ENCODE measurements around the gene GRK1. TPM values are rescaled to one million over a fixed set of nuclear protein-coding genes. Genes with fewer than 3 reads are reported as not detected.

Gene GRK1
- total and polyA plus RNA-seq, 2 donors: 0.11 to 0.14 TPM

DNA sequence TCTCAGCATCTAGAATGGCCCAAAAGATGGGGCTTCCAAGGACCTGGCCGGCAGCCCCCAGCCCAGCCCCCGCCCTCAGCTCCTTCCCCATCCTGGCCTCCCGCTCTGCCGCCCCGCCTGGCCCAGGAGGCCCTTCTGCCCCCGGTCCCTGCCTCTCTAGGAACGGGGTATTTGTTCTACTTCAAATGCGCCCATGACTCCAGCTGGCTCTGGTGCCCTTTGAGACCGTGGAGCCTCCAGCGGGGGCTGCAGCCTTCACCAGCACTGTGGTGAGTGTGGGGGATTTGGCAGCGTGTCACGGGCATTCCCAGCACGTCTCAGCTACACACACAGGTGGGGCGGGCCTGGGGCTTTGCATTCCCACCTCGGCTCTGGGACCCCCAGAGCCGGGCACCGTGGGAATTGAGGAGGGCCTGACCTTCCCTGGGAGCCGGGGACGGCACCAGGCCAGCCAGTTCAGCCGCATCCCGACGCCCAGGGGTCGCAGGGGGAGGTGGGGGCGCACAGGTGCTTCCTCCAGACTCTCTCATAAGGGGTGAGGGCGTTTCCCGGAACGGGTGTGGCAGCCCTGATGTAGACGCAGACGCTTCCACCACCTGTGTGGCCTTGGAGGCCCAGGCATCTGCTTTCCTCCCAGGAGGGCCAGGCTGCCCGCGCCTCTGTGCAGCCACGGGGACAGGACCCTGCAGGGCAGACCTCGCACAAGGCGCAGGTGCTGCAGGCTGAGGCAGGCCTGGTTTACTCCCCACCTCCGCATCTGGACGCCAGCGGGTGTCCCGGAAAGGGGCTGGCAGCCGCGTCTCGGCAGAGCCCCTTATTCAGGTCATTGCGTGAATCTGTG is 10.0 kb upstream of the GRK1 start:
- no peak overlapping the region for H3K27ac ChIP-seq (ENCODE audit: low read depth in 1 of 2, low read length in 1 of 2)

DNA sequence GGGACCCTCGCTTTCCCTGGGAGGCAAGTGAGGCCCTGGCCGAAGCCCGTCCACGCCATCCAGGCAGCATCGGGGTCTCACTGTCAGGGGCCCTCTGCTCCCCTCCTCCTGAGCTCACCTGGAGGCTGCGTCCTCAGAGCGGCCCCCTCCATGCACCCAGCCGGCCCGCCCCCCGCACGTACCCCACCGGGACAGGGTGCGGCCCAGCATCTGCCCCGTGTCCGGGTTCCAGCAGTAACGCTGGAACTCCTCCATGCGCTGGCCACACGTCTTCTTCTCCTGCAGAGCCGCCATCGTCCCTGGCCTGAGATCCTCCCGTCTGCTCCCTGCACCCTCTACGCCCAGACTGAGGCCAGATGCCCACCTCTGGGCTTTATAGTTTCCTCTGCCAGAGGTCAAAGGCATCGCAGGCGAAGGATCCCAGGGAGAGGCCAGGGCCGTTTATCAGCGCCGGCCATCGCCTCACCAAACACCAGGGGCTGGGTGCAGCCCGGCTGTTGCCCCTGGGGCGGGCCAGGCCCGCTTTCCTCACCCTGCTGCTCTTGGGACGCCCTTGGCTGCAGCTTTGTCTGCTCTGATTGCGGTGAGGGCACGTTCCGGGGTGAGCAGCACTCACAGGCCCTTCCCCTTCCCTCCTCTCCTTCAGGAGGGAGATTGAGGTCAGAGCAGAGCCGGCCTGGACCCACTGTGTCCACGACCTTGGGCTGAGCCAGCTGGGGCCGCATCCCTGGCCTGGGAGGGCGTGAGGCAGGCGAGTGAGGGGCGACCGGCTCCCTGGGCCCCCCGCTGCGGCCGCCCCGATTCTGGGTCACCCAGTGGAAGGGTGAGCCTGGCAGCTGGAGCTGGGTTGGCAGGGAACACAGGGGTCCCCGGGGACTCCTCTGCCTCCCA is 8.9 kb upstream of the GRK1 start, which contains the start of gene ATP4B:
ATP4B (minus strand) TSS at position 348 of the 891 bp plus-strand sequence; CDS start at position 294, 54 bp downstream.
- Histone ChIP-seq H3K36me3 (ENCODE audit: control insufficient read depth in 2 of 2, insufficient read depth in 2 of 2, low read length in 1 of 2) (no peaks in the 10 kb centered on the region), H3K4me1 (ENCODE audit: control insufficient read depth in 2 of 2, insufficient read depth in 2 of 2, low read length in 2 of 2) (peaks cover 0 to 4% of the 10 kb centered on the region in 2 donors), H3K27me3 (ENCODE audit: control insufficient read depth in 2 of 2, insufficient read depth in 1 of 2, low read length in 1 of 2) (peaks cover 0 to 3% of the 10 kb centered on the region in 2 donors), H3K27ac (ENCODE audit: low read depth in 1 of 2, low read length in 1 of 2) (no peak within 1 kb of the TSS), H3K9me3 (ENCODE audit: control insufficient read depth in 2 of 2, insufficient read depth in 1 of 2, low read length in 1 of 2) (no peaks in the 10 kb centered on the region), H3K4me3 (ENCODE audit: low read length in 2 of 2) (no peak within 1 kb of the TSS)
- DNase-seq (ENCODE audit: low read depth in 6 of 9, low spot score in 9 of 9): no peak
- WGBS: 94% methylated on average over 47 of the region's 47 CpGs

More for the DNA sequence above, 10.0 kb upstream of the GRK1 start:
- Histone ChIP-seq H3K4me3 (ENCODE audit: low read length in 2 of 2) (no peak overlapping the region), H3K4me1 (ENCODE audit: control insufficient read depth in 2 of 2, insufficient read depth in 2 of 2, low read length in 2 of 2) (peaks cover 0 to 4% of the 10 kb centered on the region in 2 donors), H3K27me3 (ENCODE audit: control insufficient read depth in 2 of 2, insufficient read depth in 1 of 2, low read length in 1 of 2) (peaks cover 0 to 3% of the 10 kb centered on the region in 2 donors), H3K9me3 (ENCODE audit: control insufficient read depth in 2 of 2, insufficient read depth in 1 of 2, low read length in 1 of 2) (no peaks in the 10 kb centered on the region), H3K36me3 (ENCODE audit: control insufficient read depth in 2 of 2, insufficient read depth in 2 of 2, low read length in 1 of 2) (no peaks in the 10 kb centered on the region)
- no peak for DNase-seq (ENCODE audit: low read depth in 6 of 9, low spot score in 9 of 9)
- WGBS: 81% methylated on average over 42 of the region's 42 CpGs

DNA sequence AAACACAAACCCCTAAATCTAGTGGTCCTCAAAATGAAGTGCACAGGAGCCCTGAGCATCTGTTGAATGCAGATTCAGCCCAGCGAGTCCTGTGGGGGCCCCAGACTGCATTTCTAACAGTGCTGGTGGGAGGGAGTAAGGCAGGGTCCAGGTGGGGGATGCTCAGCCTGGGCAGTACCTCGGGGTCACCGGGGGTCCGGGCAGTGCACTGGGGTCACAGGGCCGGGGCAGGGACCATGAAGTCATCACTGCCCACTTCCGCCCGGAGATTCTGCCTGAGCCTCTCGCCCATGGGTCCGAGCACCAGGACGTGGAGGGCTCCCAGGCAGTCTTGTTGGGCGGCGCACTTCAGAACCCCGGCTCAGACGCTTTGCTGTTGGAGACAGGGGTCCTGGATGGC is 8.2 kb upstream of the GRK1 start:
- no peak for DNase-seq (ENCODE audit: low read depth in 6 of 9, low spot score in 9 of 9)

DNA sequence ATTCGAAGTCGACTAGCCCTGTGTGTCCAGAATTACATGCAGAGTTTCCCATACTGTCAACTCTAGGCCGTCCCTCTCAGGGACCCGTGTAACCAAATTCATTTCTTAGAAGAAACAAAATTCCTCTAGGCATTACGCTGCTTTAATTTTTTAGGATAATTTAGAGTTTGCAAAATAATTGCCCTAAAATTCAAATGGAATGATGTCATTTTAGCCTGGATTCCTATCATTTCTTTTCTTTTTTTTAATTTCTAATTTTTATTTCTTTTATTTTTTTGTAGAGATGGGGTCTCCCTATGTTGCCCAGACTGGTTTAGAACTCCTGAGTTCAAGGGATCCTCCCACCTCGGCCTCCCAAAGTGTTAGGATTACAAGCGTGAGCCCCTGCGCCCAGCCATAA is 7.7 kb upstream of the GRK1 start:
- Histone ChIP-seq H3K9me3 (ENCODE audit: control insufficient read depth in 2 of 2, insufficient read depth in 1 of 2, low read length in 1 of 2) (no peaks in the 10 kb centered on the region), H3K27ac (ENCODE audit: low read depth in 1 of 2, low read length in 1 of 2) (no peak overlapping the region), H3K36me3 (ENCODE audit: control insufficient read depth in 2 of 2, insufficient read depth in 2 of 2, low read length in 1 of 2) (no peaks in the 10 kb centered on the region), H3K4me3 (ENCODE audit: low read length in 2 of 2) (no peak overlapping the region), H3K4me1 (ENCODE audit: control insufficient read depth in 2 of 2, insufficient read depth in 2 of 2, low read length in 2 of 2) (no peaks in the 10 kb centered on the region), H3K27me3 (ENCODE audit: control insufficient read depth in 2 of 2, insufficient read depth in 1 of 2, low read length in 1 of 2) (peaks cover 0 to 8% of the 10 kb centered on the region in 2 donors)
- WGBS: 97% methylated on average over 8 of the region's 8 CpGs
- no peak for DNase-seq (ENCODE audit: low read depth in 6 of 9, low spot score in 9 of 9)

More for the DNA sequence above, 8.2 kb upstream of the GRK1 start:
- no peak overlapping the region for H3K4me3 ChIP-seq (ENCODE audit: low read length in 2 of 2)
- WGBS: 81% methylated on average over 14 of the region's 14 CpGs
- peaks cover 0 to 5% of the 10 kb centered on the region in 2 donors for H3K27me3 ChIP-seq (ENCODE audit: control insufficient read depth in 2 of 2, insufficient read depth in 1 of 2, low read length in 1 of 2)
- no peaks in the 10 kb centered on the region for H3K4me1 ChIP-seq (ENCODE audit: control insufficient read depth in 2 of 2, insufficient read depth in 2 of 2, low read length in 2 of 2)
- H3K36me3 ChIP-seq (ENCODE audit: control insufficient read depth in 2 of 2, insufficient read depth in 2 of 2, low read length in 1 of 2): no peaks in the 10 kb centered on the region
- H3K27ac ChIP-seq (ENCODE audit: low read depth in 1 of 2, low read length in 1 of 2): no peak overlapping the region
- no peaks in the 10 kb centered on the region for H3K9me3 ChIP-seq (ENCODE audit: control insufficient read depth in 2 of 2, insufficient read depth in 1 of 2, low read length in 1 of 2)

DNA sequence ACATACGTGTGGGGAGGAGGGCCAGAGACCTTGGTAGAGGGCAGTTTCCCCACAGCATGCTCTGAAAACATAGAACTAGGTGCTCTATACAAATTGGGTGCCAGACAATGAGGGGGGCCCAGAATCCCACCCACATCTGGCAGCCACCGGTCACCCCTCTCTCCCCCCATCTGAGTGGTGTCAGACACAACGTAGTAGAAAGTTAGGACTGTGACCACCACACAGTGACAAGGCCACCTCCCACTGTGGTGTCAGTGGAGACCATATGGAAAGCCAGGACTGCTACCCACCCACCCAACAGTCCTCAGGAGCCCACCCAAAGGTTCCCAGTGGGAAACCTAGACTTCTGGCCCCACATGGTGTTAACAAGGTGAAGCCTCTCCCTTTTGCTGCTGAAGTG is 7.0 kb upstream of the GRK1 start:
- H3K9me3 ChIP-seq (ENCODE audit: control insufficient read depth in 2 of 2, insufficient read depth in 1 of 2, low read length in 1 of 2): peaks cover 0 to 1% of the 10 kb centered on the region in 2 donors
- no peaks in the 10 kb centered on the region for H3K36me3 ChIP-seq (ENCODE audit: control insufficient read depth in 2 of 2, insufficient read depth in 2 of 2, low read length in 1 of 2)
- H3K4me3 ChIP-seq (ENCODE audit: low read length in 2 of 2): no peak overlapping the region
- 96% methylated on average over 3 of the region's 3 CpGs for WGBS
- H3K4me1 ChIP-seq (ENCODE audit: control insufficient read depth in 2 of 2, insufficient read depth in 2 of 2, low read length in 2 of 2): no peaks in the 10 kb centered on the region
- H3K27ac ChIP-seq (ENCODE audit: low read depth in 1 of 2, low read length in 1 of 2): no peak overlapping the region
- peaks cover 0 to 8% of the 10 kb centered on the region in 2 donors for H3K27me3 ChIP-seq (ENCODE audit: control insufficient read depth in 2 of 2, insufficient read depth in 1 of 2, low read length in 1 of 2)
- no peak for DNase-seq (ENCODE audit: low read depth in 6 of 9, low spot score in 9 of 9)

DNA sequence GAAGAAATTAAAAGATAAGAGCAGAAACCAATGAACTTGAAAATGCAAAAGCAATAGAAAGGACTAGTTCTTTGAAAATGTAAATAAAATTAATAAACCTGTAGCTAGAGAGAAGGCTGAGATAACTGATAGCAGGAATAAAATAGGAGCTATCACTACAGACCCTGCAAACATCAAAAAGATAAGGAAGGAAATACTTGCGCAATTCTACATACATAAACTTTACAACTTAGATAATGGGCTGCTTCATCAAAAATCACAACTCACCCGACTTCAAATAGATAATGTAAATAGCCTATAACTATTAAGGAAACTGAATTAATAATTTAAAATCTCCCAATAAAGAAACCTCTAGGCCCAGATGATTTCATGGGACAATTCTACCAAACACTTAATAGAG is 5.5 kb upstream of the GRK1 start:
- H3K4me1 ChIP-seq (ENCODE audit: control insufficient read depth in 2 of 2, insufficient read depth in 2 of 2, low read length in 2 of 2): no peaks in the 10 kb centered on the region
- peaks cover 0 to 11% of the 10 kb centered on the region in 2 donors for H3K27me3 ChIP-seq (ENCODE audit: control insufficient read depth in 2 of 2, insufficient read depth in 1 of 2, low read length in 1 of 2)
- no peak overlapping the region for H3K4me3 ChIP-seq (ENCODE audit: low read length in 2 of 2)
- no peak overlapping the region for H3K27ac ChIP-seq (ENCODE audit: low read depth in 1 of 2, low read length in 1 of 2)
- 94% methylated on average over 2 of the region's 2 CpGs for WGBS
- H3K36me3 ChIP-seq (ENCODE audit: control insufficient read depth in 2 of 2, insufficient read depth in 2 of 2, low read length in 1 of 2): no peaks in the 10 kb centered on the region
- no peak for DNase-seq (ENCODE audit: low read depth in 6 of 9, low spot score in 9 of 9)
- H3K9me3 ChIP-seq (ENCODE audit: control insufficient read depth in 2 of 2, insufficient read depth in 1 of 2, low read length in 1 of 2): peaks cover 5 to 16% of the 10 kb centered on the region in 2 donors

DNA sequence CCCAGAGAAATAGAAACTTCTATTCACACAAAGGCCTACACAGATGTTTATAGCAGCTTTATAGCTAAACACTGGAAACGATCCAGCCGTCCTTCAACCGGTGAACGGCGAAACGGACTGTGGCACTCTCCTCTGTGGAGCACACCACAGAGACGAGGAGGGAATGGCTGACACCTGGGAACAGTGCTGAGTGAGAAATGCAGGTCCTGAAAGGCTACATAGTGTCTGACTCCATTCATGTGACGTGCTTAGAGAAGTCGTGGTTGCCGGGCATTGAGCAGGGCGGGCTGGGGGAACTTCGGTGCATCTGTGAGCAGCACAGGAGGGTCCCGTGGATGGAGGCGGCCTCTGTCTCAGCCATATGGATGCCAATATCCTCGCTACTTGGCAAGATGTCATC is 3.1 kb upstream of the GRK1 start:
- no peak overlapping the region for H3K27ac ChIP-seq (ENCODE audit: low read depth in 1 of 2, low read length in 1 of 2)
- H3K4me1 ChIP-seq (ENCODE audit: control insufficient read depth in 2 of 2, insufficient read depth in 2 of 2, low read length in 2 of 2): peaks cover 4 to 8% of the 10 kb centered on the region in 2 donors
- peaks cover 5 to 16% of the 10 kb centered on the region in 2 donors for H3K9me3 ChIP-seq (ENCODE audit: control insufficient read depth in 2 of 2, insufficient read depth in 1 of 2, low read length in 1 of 2)
- H3K36me3 ChIP-seq (ENCODE audit: control insufficient read depth in 2 of 2, insufficient read depth in 2 of 2, low read length in 1 of 2): no peaks in the 10 kb centered on the region
- H3K27me3 ChIP-seq (ENCODE audit: control insufficient read depth in 2 of 2, insufficient read depth in 1 of 2, low read length in 1 of 2): peaks cover 0 to 13% of the 10 kb centered on the region in 2 donors
- no peak for DNase-seq (ENCODE audit: low read depth in 6 of 9, low spot score in 9 of 9)
- 88% methylated on average over 15 of the region's 15 CpGs for WGBS
- H3K4me3 ChIP-seq (ENCODE audit: low read length in 2 of 2): no peak overlapping the region

DNA sequence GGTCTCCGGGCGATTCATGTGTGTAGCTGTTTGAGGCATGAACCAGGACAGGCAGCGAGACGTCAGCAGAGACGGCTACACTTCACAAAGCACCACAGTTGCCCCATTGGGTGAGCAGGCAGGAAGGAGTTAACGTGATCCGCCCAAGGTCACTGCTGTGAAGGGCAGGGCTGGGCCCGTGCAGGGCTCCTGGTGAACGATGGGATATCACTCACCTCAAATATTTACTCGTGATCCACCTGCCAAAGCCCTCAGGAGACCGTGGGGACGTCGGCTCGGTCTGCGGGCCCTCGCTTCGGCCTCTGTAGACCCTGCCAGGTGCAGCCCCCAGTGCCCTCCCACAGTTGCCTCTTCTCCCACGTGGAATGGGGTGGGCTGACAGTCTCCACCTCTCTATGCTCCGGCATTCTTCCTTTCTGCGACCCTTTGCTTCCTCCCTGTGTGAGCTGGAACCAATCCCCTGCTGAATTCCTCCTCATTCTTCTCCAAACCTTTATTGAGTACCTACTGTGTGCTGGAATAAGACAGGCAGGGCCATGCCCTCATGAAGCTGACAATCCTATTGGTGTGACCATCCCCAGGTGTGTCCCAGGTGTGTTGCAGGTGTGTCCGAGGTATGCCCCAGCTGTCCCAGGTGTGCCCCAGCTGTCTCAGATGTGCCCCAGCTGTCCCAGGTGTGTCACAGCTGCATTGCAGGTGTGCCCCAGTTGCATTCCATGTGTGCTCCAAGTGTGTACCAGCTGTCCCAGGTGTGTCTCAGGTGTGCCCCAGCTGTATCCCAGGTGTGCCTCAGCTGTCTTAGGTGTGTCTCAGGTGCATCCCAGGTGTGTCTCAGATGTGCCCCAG is 2.0 kb upstream of the GRK1 start:
- WGBS: 79% methylated on average over 21 of the region's 21 CpGs
- no peak overlapping the region for H3K27ac ChIP-seq (ENCODE audit: low read depth in 1 of 2, low read length in 1 of 2)
- no peak overlapping the region for H3K4me3 ChIP-seq (ENCODE audit: low read length in 2 of 2)
- H3K4me1 ChIP-seq (ENCODE audit: control insufficient read depth in 2 of 2, insufficient read depth in 2 of 2, low read length in 2 of 2): peaks cover 4 to 13% of the 10 kb centered on the region in 2 donors
- H3K9me3 ChIP-seq (ENCODE audit: control insufficient read depth in 2 of 2, insufficient read depth in 1 of 2, low read length in 1 of 2): peaks cover 5 to 16% of the 10 kb centered on the region in 2 donors
- no peaks in the 10 kb centered on the region for H3K36me3 ChIP-seq (ENCODE audit: control insufficient read depth in 2 of 2, insufficient read depth in 2 of 2, low read length in 1 of 2)
- no peak for DNase-seq (ENCODE audit: low read depth in 6 of 9, low spot score in 9 of 9)
- peaks cover 0 to 13% of the 10 kb centered on the region in 2 donors for H3K27me3 ChIP-seq (ENCODE audit: control insufficient read depth in 2 of 2, insufficient read depth in 1 of 2, low read length in 1 of 2)
